GM21381 (cell line): ENCODE measurements around the gene HDAC5.
"Not testable (repeated sequence)": the region's sequence is repeated elsewhere in the genome, so short reads cannot be mapped to it uniquely, and the experiment has no call there.

Experiments
- ATAC-seq: cut with Tn5 transposase; IDR thresholded peaks from one replicate; pipeline ENCODE4 v1.9.1; 2021; ENCODE audit warnings: mild to moderate bottlenecking, moderate library complexity; ENCODE audit not compliant: unreplicated experiment

The HDAC5 gene

GRCh38 chr17:44123356-44124117 is at the start of gene HDAC5:
Gene HDAC5 (minus strand): TSS chr17:44123641. CDS start chr17:44117515, 6,126 bp downstream.
- ATAC-seq: peak; percentile 87

DNA sequence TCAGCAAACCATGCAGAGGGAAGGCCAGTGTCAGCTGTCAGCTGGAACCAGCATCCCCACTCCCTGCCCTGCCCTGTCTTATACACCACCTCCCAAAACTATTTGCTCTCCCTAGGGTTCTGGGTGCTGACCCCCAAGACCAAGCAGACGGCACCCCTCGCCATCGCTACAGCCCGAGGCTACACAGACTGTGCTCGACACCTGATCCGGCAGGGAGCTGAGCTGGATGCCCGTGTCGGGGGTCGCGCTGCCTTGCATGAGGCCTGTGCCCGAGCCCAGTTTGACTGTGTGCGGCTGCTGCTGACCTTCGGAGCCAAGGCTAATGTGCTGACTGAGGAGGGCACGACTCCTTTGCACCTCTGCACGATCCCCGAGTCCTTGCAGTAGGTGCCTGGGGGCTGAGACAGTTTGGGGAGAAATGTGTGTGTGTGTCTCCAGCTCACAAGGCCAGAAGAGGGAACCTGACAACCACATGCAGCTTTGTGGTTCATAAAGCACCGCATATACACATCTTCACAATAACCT is 48.6 kb upstream of the HDAC5 start:
- ATAC-seq: no peak

- no peak for ATAC-seq
These were observed 47.2 kb upstream of the HDAC5 start, which contains the start of gene ASB16 for GRCh38 chr17:44170499-44171201. Gene ASB16 (plus strand): TSS chr17:44170704. CDS start chr17:44170790, 86 bp downstream.

DNA sequence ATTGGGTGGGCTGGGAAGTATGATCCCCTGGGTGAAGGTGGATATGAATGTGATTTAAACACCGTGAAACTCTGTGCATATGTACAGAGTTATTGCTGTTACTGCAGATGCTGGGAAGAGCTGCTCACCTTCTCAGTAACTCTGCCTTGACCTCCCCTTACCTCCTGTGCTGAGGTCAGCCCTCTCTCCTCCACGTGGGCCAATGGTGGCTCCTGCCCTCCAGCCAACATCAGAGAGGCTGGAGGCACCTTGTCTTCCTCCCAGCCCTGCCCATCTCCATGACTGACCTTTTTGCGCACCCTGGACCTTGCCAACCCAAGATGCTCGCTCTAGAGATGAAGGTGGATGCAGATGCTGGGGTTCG is 46.7 kb upstream of the HDAC5 start:
- no peak for ATAC-seq

DNA sequence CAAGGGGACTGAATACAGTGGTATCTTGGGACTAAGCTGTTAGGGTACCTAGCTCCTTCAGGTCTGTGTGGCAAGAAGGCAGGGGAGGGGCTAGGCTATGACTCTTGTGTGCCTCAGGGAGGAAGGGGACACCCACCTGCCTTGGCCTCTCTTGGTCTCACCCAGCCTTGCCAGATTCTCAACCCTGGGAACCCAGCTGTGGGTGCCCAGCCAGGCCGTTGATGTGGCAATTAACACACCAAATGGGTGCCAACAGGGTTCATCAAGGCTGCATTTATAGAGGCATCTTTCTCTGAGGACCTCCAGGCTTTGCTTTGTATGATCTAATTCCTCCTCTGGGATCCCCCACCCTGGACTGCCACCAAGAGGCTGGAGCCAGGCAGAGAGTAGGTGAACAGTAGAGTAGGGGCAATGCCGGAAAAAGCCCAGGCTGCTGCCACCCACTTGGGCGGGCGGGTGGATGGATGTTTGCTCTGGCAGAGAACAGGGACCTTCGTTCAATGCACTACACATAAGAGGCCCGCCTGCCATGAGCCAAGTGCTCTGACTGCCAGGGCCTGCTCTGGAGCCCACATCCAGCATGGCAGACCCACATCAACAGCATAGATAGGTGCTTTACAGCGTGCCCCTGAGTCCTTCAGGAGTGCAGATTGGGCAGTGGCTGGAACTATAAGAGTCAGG is 43.9 kb upstream of the HDAC5 start:
- no peak for ATAC-seq

- ATAC-seq: no peak
These were observed 41.0 kb upstream of the HDAC5 start for GRCh38 chr17:44164476-44164875.

- no peak for ATAC-seq
These were observed 36.2 kb upstream of the HDAC5 start for GRCh38 chr17:44159519-44160210.

GRCh38 chr17:44155488-44155887 is 32.0 kb upstream of the HDAC5 start:
- ATAC-seq: no peak

- no peak for ATAC-seq
These were observed 29.4 kb upstream of the HDAC5 start for GRCh38 chr17:44152875-44153274.

- ATAC-seq: no peak
These were observed 26.4 kb upstream of the HDAC5 start for GRCh38 chr17:44149750-44150329.

GRCh38 chr17:44149066-44149465 is 25.6 kb upstream of the HDAC5 start:
- ATAC-seq: not testable (repeated sequence)

GRCh38 chr17:44147812-44148211 is 24.4 kb upstream of the HDAC5 start:
- ATAC-seq: no peak

DNA sequence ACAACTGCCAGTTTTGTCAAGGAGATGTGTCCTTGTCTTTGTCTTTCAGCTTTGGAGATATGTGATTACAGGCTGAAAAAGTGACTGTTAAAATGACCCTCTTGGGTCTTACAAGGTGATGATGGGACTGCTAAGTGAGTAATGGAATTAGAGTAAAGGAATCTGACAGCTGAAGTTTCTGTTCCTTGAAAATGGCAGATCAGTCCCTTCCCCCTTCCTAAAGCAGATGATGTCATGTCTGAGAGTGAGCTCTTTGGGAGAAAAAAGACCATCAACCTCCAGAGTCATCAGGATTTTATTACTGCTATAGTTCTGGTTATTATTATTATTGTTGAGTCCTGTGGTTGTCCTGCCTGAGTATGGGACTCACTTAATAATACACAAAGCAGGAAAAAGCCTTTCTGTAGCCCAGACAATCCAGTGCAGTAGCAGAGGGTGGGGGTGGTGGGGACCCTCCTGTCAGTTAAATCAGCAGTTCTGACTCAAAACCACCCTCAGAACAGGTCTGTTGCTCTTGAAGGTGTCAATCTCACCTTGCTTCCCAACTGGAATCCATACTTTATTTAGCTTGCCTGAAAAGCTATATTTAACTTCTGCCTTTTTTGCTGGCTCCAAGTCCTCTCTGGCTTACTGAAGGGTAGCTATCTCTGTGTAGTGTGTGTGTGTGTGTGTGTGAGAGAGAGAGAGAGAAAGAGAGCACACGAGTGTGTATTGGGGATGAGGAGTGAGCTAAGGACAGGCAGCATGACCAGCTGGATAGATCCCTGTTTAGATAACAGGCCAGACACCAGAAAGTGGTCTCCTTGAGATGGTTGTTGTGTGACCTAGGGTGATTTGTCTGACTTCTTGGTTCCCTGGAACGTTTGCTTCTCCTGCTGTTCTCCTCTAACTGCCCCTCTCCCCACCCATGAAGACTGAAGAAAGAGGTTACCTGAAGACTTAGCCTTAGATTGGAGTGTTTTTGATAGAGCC is 23.2 kb upstream of the HDAC5 start:
- no peak for ATAC-seq

DNA sequence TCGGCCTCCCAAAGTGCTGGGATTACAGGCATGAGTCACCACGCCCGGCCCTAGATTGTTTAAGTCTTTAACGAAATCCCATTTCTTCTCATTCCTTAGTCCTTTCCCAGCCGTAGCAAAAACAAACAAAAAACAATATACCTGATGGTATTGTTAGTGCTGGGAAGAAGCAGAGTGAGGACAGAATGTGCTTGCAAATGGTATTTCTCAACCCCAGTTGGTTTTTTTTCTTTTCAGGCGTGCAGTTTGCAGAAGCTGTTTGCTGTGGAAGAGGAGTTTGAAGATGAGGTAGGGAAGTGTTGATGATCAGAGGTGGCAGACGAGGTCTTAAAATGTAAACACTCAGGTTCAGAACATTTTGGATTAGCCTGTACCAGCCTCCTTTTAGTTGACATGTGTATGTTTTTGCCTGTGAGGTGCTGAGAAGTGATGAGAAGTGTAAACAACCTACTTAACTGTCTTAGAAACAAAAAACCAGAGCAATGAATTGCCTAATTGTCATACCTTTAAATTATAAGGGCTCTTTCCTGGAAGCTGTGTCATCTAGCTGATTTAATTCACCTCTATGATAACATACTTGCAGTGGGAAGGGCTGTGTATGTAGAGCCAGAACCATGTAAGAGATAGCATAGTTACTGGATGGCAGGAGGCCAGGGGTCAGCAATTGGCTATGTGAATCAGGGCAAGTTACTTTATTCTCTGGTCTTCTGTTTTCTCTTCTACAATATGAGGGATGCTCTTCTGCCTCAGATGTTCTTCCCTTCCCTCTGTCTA is 21.7 kb upstream of the HDAC5 start:
- no peak for ATAC-seq

- ATAC-seq: not testable (repeated sequence)
These were observed 20.5 kb upstream of the HDAC5 start for GRCh38 chr17:44143921-44144320.

DNA sequence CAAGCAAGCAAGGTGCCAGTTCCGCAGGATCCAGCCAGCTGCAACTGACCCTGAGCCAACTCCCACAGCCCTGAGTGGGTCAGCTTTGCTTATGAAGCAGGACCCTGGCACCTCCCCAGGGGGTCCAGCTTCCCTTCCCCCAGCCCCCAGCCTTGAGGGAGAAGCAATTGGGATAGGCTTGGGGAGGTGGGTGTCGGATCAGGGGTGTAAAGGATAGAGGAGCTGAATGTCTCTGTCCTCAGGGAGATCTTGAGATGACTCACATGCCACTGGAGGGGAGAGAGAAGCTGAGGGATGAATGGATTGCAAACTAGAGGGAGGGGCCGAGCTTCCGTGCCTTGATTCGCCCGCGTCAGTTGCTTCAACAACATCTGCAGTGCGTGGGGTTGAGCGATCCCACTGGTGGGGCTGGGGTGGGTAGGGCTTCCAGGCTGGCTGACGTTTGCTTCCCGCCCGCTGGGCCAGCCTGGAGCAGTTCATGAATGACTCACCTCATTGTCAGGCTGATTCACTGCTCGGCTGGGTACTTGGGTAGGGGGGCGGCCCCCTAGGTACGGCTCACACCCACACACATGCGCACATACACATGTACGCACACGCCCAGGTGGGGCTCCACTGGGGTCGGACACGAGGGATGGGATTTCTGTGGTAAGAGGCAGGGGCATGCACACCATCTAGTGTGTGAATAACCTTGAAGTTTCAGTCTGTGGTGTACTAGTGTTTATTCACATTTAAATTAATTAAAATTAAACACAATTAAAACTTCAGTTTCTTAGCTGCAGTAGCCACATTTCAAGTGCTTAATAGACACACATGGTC is 14.7 kb upstream of the HDAC5 start:
- no peak for ATAC-seq

DNA sequence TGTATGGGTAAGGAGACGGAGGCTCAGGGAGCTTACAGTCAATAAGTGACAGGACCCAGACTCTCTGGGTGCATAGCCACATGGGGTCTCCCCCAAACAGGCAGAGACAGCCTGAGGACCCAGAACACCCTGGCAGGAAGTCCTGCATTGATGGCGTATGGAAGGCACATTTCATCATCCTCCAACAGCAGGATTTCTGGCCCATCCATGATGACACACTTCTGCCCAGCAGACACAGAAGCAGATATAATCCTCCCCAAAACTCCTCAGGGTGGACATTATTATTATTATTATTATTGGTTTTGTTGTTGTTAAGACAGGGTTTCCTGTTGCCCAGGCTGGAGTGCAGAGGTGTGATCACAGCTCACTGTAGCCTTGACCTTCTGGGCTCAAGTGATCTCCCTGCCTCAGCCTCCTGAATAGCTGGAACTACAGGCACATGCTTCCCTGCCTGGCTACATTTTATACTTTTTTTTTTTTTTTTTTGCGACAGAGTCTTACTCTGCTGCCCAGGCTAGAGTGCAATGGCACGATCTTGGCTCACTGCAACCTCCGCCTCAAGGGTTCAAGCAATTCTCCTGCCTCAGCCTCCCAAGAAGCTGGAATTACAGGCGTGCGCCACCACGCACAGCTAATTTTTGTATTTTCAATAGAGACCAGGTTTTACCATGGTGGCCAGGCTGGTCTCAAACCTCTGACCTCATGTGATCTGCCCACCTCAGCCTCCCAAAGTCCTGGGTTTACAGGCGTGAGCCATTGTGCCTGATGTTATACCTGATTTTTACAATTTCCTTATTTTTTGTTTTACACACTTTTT is 11.5 kb upstream of the HDAC5 start:
- ATAC-seq: no peak
